Kidney epithelial cell (primary cell): ENCODE data around the gene UBALD2. TPM values are rescaled to one million over a fixed set of nuclear protein-coding genes. Genes with fewer than 3 reads are reported as not detected.

Experiments used
- DNase-seq: peaks from one replicate; pipeline ENCODE4 v3.0.0-alpha.2; 2010; ENCODE audit warnings: low read depth
- H3K27me3 ChIP-seq: 2 replicates; pipeline ENCODE4 v1.6.0; 2011; ENCODE audit warnings: low read length; ENCODE audit not compliant: control insufficient read depth, insufficient read depth
- H3K36me3 ChIP-seq: 2 replicates; pipeline ENCODE4 v1.5.1; 2011; ENCODE audit warnings: low read length; ENCODE audit not compliant: control insufficient read depth, insufficient read depth
- H3K4me3 ChIP-seq: 2 replicates; pipeline ENCODE4 v1.5.1; 2011; ENCODE audit warnings: low read depth, mild to moderate bottlenecking, control low read depth, low read length
- total RNA-seq: library from RNA; depleted of rRNA; stranded (reverse); fragments of >200 nt; gene quantifications from 2 replicates; pipeline ENCODE4 v1.2.3, GENCODE V29; 2015
- TF ChIP-seq, protein P1 (sequence below): IDR thresholded peaks from 2 replicates; pipeline ENCODE4 v1.5.1; 2011; ENCODE audit warnings: mild to moderate bottlenecking, moderate library complexity, low read length, control low read depth, inconsistent platforms; ENCODE audit not compliant: insufficient read depth, poor library complexity, severe bottlenecking

Gene UBALD2
- total RNA-seq, 1 donor from 2014 or later: 28.5 TPM

- Histone ChIP-seq H3K36me3 (no peaks in the 10 kb centered on the region), H3K4me3 (no peak overlapping the region), H3K27me3 (no peaks in the 10 kb centered on the region)
- TF ChIP-seq, protein P1, sequence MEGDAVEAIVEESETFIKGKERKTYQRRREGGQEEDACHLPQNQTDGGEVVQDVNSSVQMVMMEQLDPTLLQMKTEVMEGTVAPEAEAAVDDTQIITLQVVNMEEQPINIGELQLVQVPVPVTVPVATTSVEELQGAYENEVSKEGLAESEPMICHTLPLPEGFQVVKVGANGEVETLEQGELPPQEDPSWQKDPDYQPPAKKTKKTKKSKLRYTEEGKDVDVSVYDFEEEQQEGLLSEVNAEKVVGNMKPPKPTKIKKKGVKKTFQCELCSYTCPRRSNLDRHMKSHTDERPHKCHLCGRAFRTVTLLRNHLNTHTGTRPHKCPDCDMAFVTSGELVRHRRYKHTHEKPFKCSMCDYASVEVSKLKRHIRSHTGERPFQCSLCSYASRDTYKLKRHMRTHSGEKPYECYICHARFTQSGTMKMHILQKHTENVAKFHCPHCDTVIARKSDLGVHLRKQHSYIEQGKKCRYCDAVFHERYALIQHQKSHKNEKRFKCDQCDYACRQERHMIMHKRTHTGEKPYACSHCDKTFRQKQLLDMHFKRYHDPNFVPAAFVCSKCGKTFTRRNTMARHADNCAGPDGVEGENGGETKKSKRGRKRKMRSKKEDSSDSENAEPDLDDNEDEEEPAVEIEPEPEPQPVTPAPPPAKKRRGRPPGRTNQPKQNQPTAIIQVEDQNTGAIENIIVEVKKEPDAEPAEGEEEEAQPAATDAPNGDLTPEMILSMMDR: no peak
- no peak for DNase-seq
These were observed 11.5 kb downstream of the UBALD2 start for GRCh38 chr17:76276461-76277299.

GRCh38 chr17:76277300-76278267 is 12.4 kb downstream of the UBALD2 start:
- TF ChIP-seq, protein P1: no peak
- H3K36me3 ChIP-seq: no peaks in the 10 kb centered on the region
- H3K27me3 ChIP-seq: no peaks in the 10 kb centered on the region
- H3K4me3 ChIP-seq: no peak overlapping the region
- no peak for DNase-seq

- Histone ChIP-seq H3K4me3 (no peak overlapping the region), H3K27me3 (no peaks in the 10 kb centered on the region), H3K36me3 (no peaks in the 10 kb centered on the region)
- no peak for DNase-seq
- TF ChIP-seq, protein P1: no peak
These were observed 13.2 kb downstream of the UBALD2 start for GRCh38 chr17:76278268-76278908.

DNA sequence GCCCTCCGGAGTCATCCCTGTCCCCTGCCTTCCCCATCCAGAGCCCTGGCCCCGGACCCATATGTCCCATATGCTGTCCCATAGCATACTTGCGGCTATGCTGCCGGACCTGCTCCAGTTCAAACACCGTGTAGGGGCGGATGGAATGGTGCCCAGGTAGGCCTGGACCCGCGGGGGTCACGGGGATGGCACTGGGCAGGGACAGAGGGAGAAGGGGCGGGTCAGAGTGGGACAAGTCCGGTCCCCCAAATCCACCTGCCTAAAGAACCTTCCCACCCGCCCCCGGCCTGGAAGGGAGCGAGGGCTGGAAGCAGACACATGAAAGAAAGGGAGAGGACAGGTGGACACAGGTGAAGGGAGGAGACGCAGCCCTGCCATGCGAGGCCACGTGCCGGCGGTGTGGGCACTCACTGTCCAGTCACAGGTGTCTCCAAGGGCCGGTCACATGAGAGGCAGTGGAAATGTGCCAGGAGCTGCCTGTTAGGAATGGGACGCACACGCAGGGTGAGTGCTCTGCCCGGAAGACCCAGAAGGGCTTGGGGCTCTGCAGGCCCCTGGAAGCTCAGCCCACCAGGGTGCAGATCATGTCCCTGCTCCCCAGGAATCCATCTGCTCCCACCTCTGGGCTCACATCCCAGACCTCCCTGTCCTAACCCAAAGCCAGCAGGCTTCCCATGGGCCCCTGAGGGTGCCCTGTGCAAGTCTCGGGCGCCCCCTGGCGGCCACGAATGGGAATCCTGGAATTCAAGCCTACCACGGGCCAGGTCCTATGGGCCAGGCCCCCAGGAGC is 14.0 kb downstream of the UBALD2 start:
- Histone ChIP-seq H3K27me3 (no peaks in the 10 kb centered on the region), H3K4me3 (no peak overlapping the region), H3K36me3 (no peaks in the 10 kb centered on the region)
- TF ChIP-seq, protein P1: peak; percentile 96
- DNase-seq: peak; percentile 32

DNA sequence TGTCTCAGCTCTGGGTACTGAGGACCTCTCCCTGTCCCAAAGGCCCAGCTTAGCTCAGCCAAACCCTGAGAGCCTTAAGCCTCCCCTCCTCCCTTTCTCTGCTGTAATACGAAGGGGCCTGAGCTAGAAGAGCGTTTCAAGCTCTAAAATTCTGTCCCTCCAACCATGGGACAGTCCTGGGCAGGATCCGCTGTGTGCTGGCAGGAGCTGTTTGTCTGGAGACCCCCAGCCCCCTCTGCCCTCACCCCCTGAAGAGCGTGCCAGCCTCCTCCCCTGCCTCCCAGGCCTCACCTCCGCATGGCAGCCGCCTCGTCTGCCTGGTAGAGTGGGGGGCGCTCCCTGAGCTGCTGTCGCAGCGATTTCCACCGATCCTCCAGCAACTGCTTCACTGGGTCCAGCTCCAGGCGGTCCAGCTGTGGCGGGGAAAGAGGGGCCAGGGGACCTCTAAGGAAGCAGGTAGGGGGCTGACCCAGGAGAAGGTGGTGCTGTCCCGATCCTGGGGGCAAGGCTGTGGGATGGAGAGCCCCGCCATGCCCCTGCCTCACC is 14.7 kb downstream of the UBALD2 start:
- no peak for DNase-seq
- no peaks in the 10 kb centered on the region for H3K36me3 ChIP-seq
- TF ChIP-seq, protein P1: no peak
- H3K4me3 ChIP-seq: no peak overlapping the region
- H3K27me3 ChIP-seq: no peaks in the 10 kb centered on the region
